B cell (primary cell): ENCODE data around the gene GET4.

Source experiments
- EZH2 ChIP-seq: IDR thresholded peaks from 2 replicates; pipeline ENCODE4 v1.6.1; 2012; ENCODE audit warnings: borderline replicate concordance, low read depth, mild to moderate bottlenecking, moderate library complexity, low read length; ENCODE audit not compliant: insufficient read depth, poor library complexity, severe bottlenecking
- TF ChIP-seq, protein P1 (sequence below): fragments of 200-600 bp; IDR thresholded peaks from one replicate; pipeline ENCODE4 v1.8.0; 2022; ENCODE audit warnings: antibody characterized with exemption, mild to moderate bottlenecking

- TF ChIP-seq, protein P1, sequence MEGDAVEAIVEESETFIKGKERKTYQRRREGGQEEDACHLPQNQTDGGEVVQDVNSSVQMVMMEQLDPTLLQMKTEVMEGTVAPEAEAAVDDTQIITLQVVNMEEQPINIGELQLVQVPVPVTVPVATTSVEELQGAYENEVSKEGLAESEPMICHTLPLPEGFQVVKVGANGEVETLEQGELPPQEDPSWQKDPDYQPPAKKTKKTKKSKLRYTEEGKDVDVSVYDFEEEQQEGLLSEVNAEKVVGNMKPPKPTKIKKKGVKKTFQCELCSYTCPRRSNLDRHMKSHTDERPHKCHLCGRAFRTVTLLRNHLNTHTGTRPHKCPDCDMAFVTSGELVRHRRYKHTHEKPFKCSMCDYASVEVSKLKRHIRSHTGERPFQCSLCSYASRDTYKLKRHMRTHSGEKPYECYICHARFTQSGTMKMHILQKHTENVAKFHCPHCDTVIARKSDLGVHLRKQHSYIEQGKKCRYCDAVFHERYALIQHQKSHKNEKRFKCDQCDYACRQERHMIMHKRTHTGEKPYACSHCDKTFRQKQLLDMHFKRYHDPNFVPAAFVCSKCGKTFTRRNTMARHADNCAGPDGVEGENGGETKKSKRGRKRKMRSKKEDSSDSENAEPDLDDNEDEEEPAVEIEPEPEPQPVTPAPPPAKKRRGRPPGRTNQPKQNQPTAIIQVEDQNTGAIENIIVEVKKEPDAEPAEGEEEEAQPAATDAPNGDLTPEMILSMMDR = no peak
- no peak for TF ChIP-seq EZH2
Observed at GRCh38 chr7:924541-925231, 48.3 kb downstream of the GET4 start.
